IPS-18c (cell line): ENCODE measurements around the gene AKAP7.
A peak's percentile ranks its signal among the peaks of the same experiment; 100 is the strongest.
"Not testable (repeated sequence)": the region's sequence is repeated elsewhere in the genome, so short reads cannot be mapped to it uniquely, and the experiment has no call there.

Experiments used
- H3K4me3 ChIP-seq: 2 replicates; pipeline ENCODE4 v1.7.0; 2013; ENCODE audit warnings: low read depth, mild to moderate bottlenecking, low read length, moderate library complexity; ENCODE audit not compliant: insufficient read depth
- H3K9me3 ChIP-seq: one replicate; pipeline ENCODE4 v1.6.1; 2013; ENCODE audit warnings: mild to moderate bottlenecking, low read length, moderate library complexity; ENCODE audit not compliant: control insufficient read depth, insufficient read depth

Gene AKAP7

GRCh38 chr6:131295081-131295480 lies 159.8 kb downstream of the AKAP7 start:
- peak overlapping the region; percentile 26; the same call in 1 of the 2 replicates for H3K4me3 ChIP-seq

GRCh38 chr6:131300826-131301225 lies 165.6 kb downstream of the AKAP7 start:
- not testable (repeated sequence) for H3K9me3 ChIP-seq
- H3K4me3 ChIP-seq = peak overlapping the region; percentile 15; the same call in 1 of the 2 replicates

More at GRCh38 chr6:131295081-131295480, 159.8 kb downstream of the AKAP7 start:
- H3K9me3 ChIP-seq = no peaks in the 10 kb centered on the region

- H3K4me3 ChIP-seq = no peak overlapping the region
Observed at GRCh38 chr6:131303338-131303930, 168.2 kb downstream of the AKAP7 start.

GRCh38 chr6:131305037-131305850 lies 170.0 kb downstream of the AKAP7 start:
- H3K9me3 ChIP-seq = no peaks in the 10 kb centered on the region
- no peak overlapping the region for H3K4me3 ChIP-seq

More at GRCh38 chr6:131303338-131303930, 168.2 kb downstream of the AKAP7 start:
- H3K9me3 ChIP-seq = no peaks in the 10 kb centered on the region

- H3K4me3 ChIP-seq = no peak overlapping the region
- H3K9me3 ChIP-seq = no peaks in the 10 kb centered on the region
Observed at GRCh38 chr6:131309437-131309836, 174.2 kb downstream of the AKAP7 start.

- Histone ChIP-seq H3K4me3 (no peak overlapping the region), H3K9me3 (no peaks in the 10 kb centered on the region)
Observed at GRCh38 chr6:131314838-131315237, 179.6 kb downstream of the AKAP7 start.

- Histone ChIP-seq H3K9me3 (no peaks in the 10 kb centered on the region), H3K4me3 (no peak overlapping the region)
Observed at GRCh38 chr6:131316654-131317053, 181.4 kb downstream of the AKAP7 start.

- Histone ChIP-seq H3K9me3 (no peaks in the 10 kb centered on the region), H3K4me3 (no peak overlapping the region)
Observed at GRCh38 chr6:131317516-131317915, 182.2 kb downstream of the AKAP7 start.

- no peak overlapping the region for H3K4me3 ChIP-seq
- no peaks in the 10 kb centered on the region for H3K9me3 ChIP-seq
Observed at GRCh38 chr6:131321589-131321988, 186.3 kb downstream of the AKAP7 start.

GRCh38 chr6:131322125-131322524 lies 186.9 kb downstream of the AKAP7 start:
- Histone ChIP-seq H3K9me3 (no peaks in the 10 kb centered on the region), H3K4me3 (no peak overlapping the region)

GRCh38 chr6:131325669-131326068 lies 190.4 kb downstream of the AKAP7 start:
- not testable (repeated sequence) for H3K4me3 ChIP-seq

GRCh38 chr6:131328727-131329126 lies 193.5 kb downstream of the AKAP7 start:
- H3K4me3 ChIP-seq, H3K9me3 ChIP-seq: not testable (repeated sequence)

More at GRCh38 chr6:131325669-131326068, 190.4 kb downstream of the AKAP7 start:
- H3K9me3 ChIP-seq = not testable (repeated sequence)

- H3K4me3 ChIP-seq = no peak overlapping the region
- H3K9me3 ChIP-seq = peaks cover 2% of the 10 kb centered on the region
Observed at GRCh38 chr6:131331151-131331550, 195.9 kb downstream of the AKAP7 start.

GRCh38 chr6:131331873-131332781 lies 196.9 kb downstream of the AKAP7 start:
- H3K4me3 ChIP-seq = no peak overlapping the region
- peaks cover 2% of the 10 kb centered on the region for H3K9me3 ChIP-seq
